ENCODE data around the gene MRPS7. TPM values are rescaled to one million over a fixed set of nuclear protein-coding genes. Genes with fewer than 3 reads are reported as not detected.

Gene MRPS7
- total RNA-seq, 1 experiment from 2014 or later = 93.7 TPM

- no peak overlapping the region for H2BK12ac ChIP-seq (ENCODE audit: insufficient read length, low read depth, low read length)
- H3K14ac ChIP-seq (ENCODE audit: insufficient read depth, low read length) = no peak overlapping the region
- no peak overlapping the region for H3K27ac ChIP-seq (ENCODE audit: insufficient read length, low read depth, low read length)
- H3K4me3 Mint-ChIP-seq = no peak overlapping the region
- H3K56ac ChIP-seq (ENCODE audit: insufficient read length, low read depth, low read length) = no peak overlapping the region
- no peak for DNase-seq
- no peaks in the 10 kb centered on the region for H3K27me3 ChIP-seq (ENCODE audit: insufficient read depth, low read length)
- H3T11ph ChIP-seq (ENCODE audit: low read length) = no peak overlapping the region
- no peaks in the 10 kb centered on the region for H3K4me1 ChIP-seq (ENCODE audit: insufficient read depth, low read length)
- no CpG with 5 or more reads among the region's 6 CpGs for WGBS (ENCODE audit: extremely low coverage, insufficient read length, low lambda C conversion rate)
- H4K91ac ChIP-seq (ENCODE audit: insufficient read length, low read depth, low read length) = no peak overlapping the region
- no peak for TF ChIP-seq CTCF (conservative IDR thresholded peaks at IDR 0.05)
- H3K9ac ChIP-seq (ENCODE audit: extremely low read depth, insufficient read length, low read length) = no peak overlapping the region
- no peak overlapping the region for H2AFZ ChIP-seq (ENCODE audit: low read length)
- no peak overlapping the region for H3K27ac Mint-ChIP-seq
- H2BK20ac ChIP-seq (ENCODE audit: low read depth, low read length, poor library complexity, severe bottlenecking) = no peak overlapping the region
- no peaks in the 10 kb centered on the region for H3K79me1 ChIP-seq (ENCODE audit: insufficient read depth, low read depth, low read length, poor library complexity, severe bottlenecking)
- H2BK5ac ChIP-seq (ENCODE audit: insufficient read length, low read length) = no peak overlapping the region
- H2BK15ac ChIP-seq (ENCODE audit: low read depth, low read length) = no peak overlapping the region
- no peak overlapping the region for H2AK5ac ChIP-seq (ENCODE audit: insufficient read length, low read length)
- no peaks in the 10 kb centered on the region for H3K27me3 Mint-ChIP-seq (ENCODE audit: low read depth)
- no peak overlapping the region for H3K18ac ChIP-seq (ENCODE audit: insufficient read length, low read depth, low read length)
- H4K8ac ChIP-seq (replicated peaks; ENCODE audit: insufficient read length, low read depth, low read length) = no peak overlapping the region
- H3K4ac ChIP-seq (ENCODE audit: low read depth, low read length) = no peak overlapping the region
- no peak overlapping the region for H2BK120ac ChIP-seq (ENCODE audit: low read depth, low read length, poor library complexity, severe bottlenecking)
- no peaks in the 10 kb centered on the region for H3K9me3 Mint-ChIP-seq
- peaks cover 27 to 59% (median 56%) of the 10 kb centered on the region in 3 experiments; a peak in 6 of 7 replicates for H3K36me3 Mint-ChIP-seq (ENCODE audit: insufficient read depth in 1 of 3, low read depth in 3 of 3)
- no peaks in the 10 kb centered on the region for H3K23me2 ChIP-seq (ENCODE audit: insufficient read length, low read depth, low read length, poor library complexity, severe bottlenecking)
- peaks cover 12 to 13% of the 10 kb centered on the region in 2 experiments for H3K4me1 Mint-ChIP-seq
- H3K4me2 ChIP-seq (ENCODE audit: insufficient read depth, insufficient read length, low read length) = no peak overlapping the region
- peaks cover 2% of the 10 kb centered on the region; the same call in 1 of the 2 replicates for H3K79me2 ChIP-seq (ENCODE audit: insufficient read depth, low read length)
- H4K5ac ChIP-seq (ENCODE audit: insufficient read length, low read depth, low read length) = no peak overlapping the region
- H4K20me1 ChIP-seq (ENCODE audit: control insufficient read depth, insufficient read depth, insufficient read length) = peaks cover 4% of the 10 kb centered on the region
- H3K9me3 ChIP-seq (ENCODE audit: control insufficient read depth, low read depth, low read length) = no peaks in the 10 kb centered on the region
- no peak overlapping the region for H3K23ac ChIP-seq (ENCODE audit: insufficient read length, low read depth, low read length)
Observed at GRCh38 chr17:75245011-75245410, 16.7 kb upstream of the MRPS7 start.
